Thyroid gland (tissue), 4 donors: ENCODE data around the gene LHFPL6. TPM values are rescaled to one million over a fixed set of nuclear protein-coding genes. Genes with fewer than 3 reads are reported as not detected.

Experiments used
- DNase-seq, 2 donors: peaks; one replicate each; pipeline ENCODE4 v3.0.0-alpha.2; 2019
- H3K27ac ChIP-seq, 3 donors: fragments of 200-600 bp; sonication (generic); 1 replicate in 2 of 3; 2 replicates in 1 of 3; pipeline ENCODE4 v1.5.1; 2016 to 2019; ENCODE audit warnings: mild to moderate bottlenecking in 1 of 3, moderate library complexity in 1 of 3
- H3K27me3 ChIP-seq: fragments of 200-600 bp; sonication (generic); one replicate; pipeline ENCODE4 v1.5.1; 2019
- H3K36me3 ChIP-seq, 2 donors: fragments of 200-600 bp; sonication (generic); one replicate each; pipeline ENCODE4 v1.5.1; 2016 to 2019
- H3K4me1 ChIP-seq, 2 donors: fragments of 200-600 bp; sonication (generic); one replicate each; pipeline ENCODE4 v1.5.1; 2017 to 2019
- H3K4me3 ChIP-seq, 3 donors: fragments of 200-600 bp; sonication (generic); replicated peaks in 1 of 3; 1 replicate in 2 of 3; 2 replicates in 1 of 3; pipeline ENCODE4 v1.5.1; 2016; ENCODE audit warnings: mild to moderate bottlenecking in 1 of 3
- H3K9me3 ChIP-seq: fragments of 200-600 bp; sonication (generic); one replicate; pipeline ENCODE4 v1.5.1; 2017
- CTCF ChIP-seq, 6 experiments: fragments of 200-600 bp in 3 of 6; fragments of 450-650 bp in 3 of 6; sonication (generic) in 3 of 6; IDR thresholded peaks; one replicate each; pipeline ENCODE4 v1.5.1; 2016 to 2019; ENCODE audit warnings: antibody characterized with exemption in 6 of 6, mild to moderate bottlenecking in 2 of 6, inconsistent platforms in 1 of 6, moderate library complexity in 1 of 6
- POLR2A ChIP-seq, 2 donors: fragments of 450-650 bp; IDR thresholded peaks; one replicate each; pipeline ENCODE4 v1.6.1; 2017; ENCODE audit warnings: antibody characterized with exemption in 2 of 2, mild to moderate bottlenecking in 2 of 2, moderate library complexity in 1 of 2
- WGBS, 2 donors: methylation state at CpG; one replicate each; pipeline ENCODE4 v1.1.5; 2017; 5-methylcytosine and 5-hydroxymethylcytosine counted together
- intact Hi-C: fragments of 100-400 bp; cut with DNase I; formaldehyde crosslinking; loops from one replicate; pipeline ENCODE4 v1.15.1; 2023
- total RNA-seq, 4 donors: library from RNA; depleted of rRNA; stranded (reverse); fragments of >200 nt; gene quantifications; one replicate each; pipeline ENCODE4 v1.2.3, GENCODE V29; 2016

LHFPL6 gene
- total RNA-seq, 4 donors from 2014 or later = 23.6 to 86.3 (median 42.0) TPM

- H3K4me1 ChIP-seq = no peaks in the 10 kb centered on the region
- TF ChIP-seq CTCF (IDR thresholded peaks at IDR 0.05) = no peak
- no peak for TF ChIP-seq POLR2A (IDR thresholded peaks at IDR 0.05)
- DNase-seq = no peak
Measured at GRCh38 chr13:39530916-39531315, 72.1 kb downstream of the LHFPL6 start.

DNA sequence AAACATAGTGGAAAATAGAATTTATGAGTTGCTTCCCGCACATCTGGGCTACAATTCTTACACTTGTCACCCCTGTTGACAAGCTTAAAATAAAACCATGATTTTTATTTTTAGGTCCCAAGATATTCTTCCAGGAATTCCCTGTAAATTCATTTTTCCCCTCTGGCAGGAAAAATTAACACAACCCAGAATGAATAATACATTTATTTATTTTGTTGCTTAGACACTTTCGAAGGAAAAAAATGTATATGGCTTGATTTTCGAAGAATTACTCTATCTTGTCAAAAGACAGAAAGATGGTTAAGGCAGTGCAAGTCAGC, 74.4 kb downstream of the LHFPL6 start:
- DNase-seq = no peak
- no peak overlapping the region for H3K27ac ChIP-seq
- H3K4me3 ChIP-seq = no peak overlapping the region
- intact Hi-C loops = no loop called here
- 71 to 81% methylated on average over 3 of the region's 3 CpGs for WGBS, 2 donors
- no peaks in the 10 kb centered on the region for H3K4me1 ChIP-seq
- no peaks in the 10 kb centered on the region for H3K9me3 ChIP-seq
- H3K27me3 ChIP-seq = no peaks in the 10 kb centered on the region
- TF ChIP-seq POLR2A (IDR thresholded peaks at IDR 0.05) (no peak), CTCF (IDR thresholded peaks at IDR 0.05) (no peak)
- no peaks in the 10 kb centered on the region for H3K36me3 ChIP-seq

More at GRCh38 chr13:39530916-39531315, 72.1 kb downstream of the LHFPL6 start:
- H3K36me3 ChIP-seq = no peaks in the 10 kb centered on the region
- no peak overlapping the region for H3K4me3 ChIP-seq
- H3K27ac ChIP-seq = no peak overlapping the region
- H3K9me3 ChIP-seq = no peaks in the 10 kb centered on the region
- no peaks in the 10 kb centered on the region for H3K27me3 ChIP-seq
- intact Hi-C loops = no loop called here
- WGBS, 2 donors = 45 to 68% methylated on average over 3 of the region's 3 CpGs

DNA sequence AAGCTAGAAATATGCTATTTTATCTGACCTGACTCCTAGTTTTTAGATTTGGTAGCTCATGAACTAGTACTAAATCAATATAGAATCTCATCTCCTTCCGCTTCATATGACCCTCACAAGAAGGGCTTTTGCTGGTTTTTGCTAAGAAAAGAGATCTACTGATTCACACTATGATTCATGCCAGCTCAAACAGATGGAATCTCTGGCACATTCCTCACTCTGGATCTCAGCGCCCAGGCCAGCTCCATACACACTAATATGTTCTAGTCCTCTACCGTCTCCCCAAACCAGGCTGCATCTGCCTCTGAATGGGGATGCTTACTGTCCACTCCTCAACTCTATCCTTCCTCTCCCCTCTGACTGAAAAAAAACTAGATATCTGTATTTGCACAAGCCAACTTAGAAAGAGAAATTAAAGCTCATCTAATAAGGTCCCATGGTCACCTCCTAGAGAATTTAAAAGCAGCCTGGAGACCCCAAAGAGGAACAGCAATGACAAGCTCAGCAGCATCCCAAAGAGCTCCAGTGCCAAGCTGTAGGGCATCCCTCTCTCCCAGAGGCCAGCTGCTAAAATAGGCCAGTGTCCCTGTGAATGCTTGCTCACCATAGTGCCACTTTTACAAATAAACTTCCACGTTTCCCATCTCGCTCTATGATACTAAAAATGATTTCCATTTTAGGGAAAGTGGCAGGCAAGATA, 74.9 kb downstream of the LHFPL6 start:
- Histone ChIP-seq H3K9me3 (no peaks in the 10 kb centered on the region), H3K27ac (no peak overlapping the region), H3K4me3 (no peak overlapping the region), H3K27me3 (no peaks in the 10 kb centered on the region), H3K4me1 (no peaks in the 10 kb centered on the region), H3K36me3 (no peaks in the 10 kb centered on the region)
- WGBS, 2 donors = 79 to 80% methylated on average over 5 of the region's 5 CpGs
- DNase-seq = no peak
- intact Hi-C loops = no loop called here
- TF ChIP-seq CTCF (IDR thresholded peaks at IDR 0.05) = no peak
- TF ChIP-seq POLR2A (IDR thresholded peaks at IDR 0.05) = no peak

DNA sequence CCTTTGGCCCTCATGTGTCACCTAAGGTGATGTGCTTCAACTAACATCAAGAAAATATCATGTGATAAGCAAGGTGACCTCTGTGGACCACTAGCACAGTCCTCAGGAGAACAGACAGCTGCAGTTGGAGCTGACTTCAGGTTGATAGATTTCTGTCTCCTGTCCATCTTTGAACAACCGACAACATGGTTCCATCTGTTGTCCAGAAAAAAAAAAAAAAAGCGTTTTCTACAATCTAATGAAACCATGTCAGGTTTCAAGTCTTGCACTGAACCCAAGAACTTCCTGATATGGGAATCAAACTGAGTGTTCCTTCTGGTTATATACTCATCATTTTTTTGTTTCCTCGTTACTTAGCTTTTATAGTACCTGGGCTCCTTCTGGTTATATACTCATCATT, 75.7 kb downstream of the LHFPL6 start:
- WGBS, 2 donors = 93 to 94% methylated on average over 3 of the region's 3 CpGs
- intact Hi-C loops = no loop called here
- Histone ChIP-seq H3K27me3 (no peaks in the 10 kb centered on the region), H3K36me3 (no peaks in the 10 kb centered on the region), H3K27ac (no peak overlapping the region), H3K9me3 (no peaks in the 10 kb centered on the region), H3K4me3 (no peak overlapping the region), H3K4me1 (no peaks in the 10 kb centered on the region)
- TF ChIP-seq CTCF (IDR thresholded peaks at IDR 0.05) = no peak
- no peak for TF ChIP-seq POLR2A (IDR thresholded peaks at IDR 0.05)
- no peak for DNase-seq

DNA sequence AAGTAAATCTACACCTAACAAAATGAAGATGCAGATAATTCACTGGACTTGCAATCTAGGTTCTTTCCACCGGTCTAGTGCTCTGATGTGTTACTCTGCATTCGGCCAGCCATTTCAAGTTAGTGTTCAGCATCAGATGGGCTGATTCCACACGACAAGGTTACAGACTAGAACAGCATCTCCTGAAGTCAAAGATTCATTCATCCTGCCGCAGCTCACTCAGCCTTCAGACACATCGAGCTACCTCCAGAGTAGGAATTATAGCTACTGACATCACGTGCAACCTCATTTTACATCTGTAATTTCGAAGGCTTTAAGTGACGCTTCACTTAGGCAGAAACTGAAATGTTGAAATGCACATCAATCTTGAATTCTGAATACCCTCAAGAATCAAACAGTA, 76.5 kb downstream of the LHFPL6 start:
- no peak for DNase-seq
- intact Hi-C loops = no loop called here
- Histone ChIP-seq H3K36me3 (no peaks in the 10 kb centered on the region), H3K4me1 (no peaks in the 10 kb centered on the region), H3K9me3 (no peaks in the 10 kb centered on the region), H3K4me3 (no peak overlapping the region), H3K27me3 (no peaks in the 10 kb centered on the region), H3K27ac (no peak overlapping the region)
- 91 to 93% methylated on average over 8 of the region's 8 CpGs for WGBS, 2 donors
- TF ChIP-seq CTCF (IDR thresholded peaks at IDR 0.05) (no peak), POLR2A (IDR thresholded peaks at IDR 0.05) (no peak)
